ENCODE data around the gene ZFP36L2.

DNA sequence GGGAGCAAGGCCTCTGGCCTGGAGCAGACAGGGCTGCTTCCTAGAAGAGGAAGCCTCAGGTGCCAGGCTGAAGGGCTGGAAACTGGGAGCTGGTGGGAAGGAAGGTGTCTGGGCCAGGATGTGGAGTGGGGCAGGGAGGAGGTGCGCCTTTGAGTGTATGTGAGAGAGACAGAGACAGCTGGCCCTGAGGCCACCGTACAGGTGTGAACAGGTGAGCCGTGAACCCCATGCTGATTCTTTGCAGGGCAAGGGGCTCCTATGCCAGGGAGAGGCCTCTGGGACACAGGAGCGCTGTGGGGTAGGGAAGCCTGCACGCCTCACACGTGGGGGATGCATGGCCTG, 16.3 kb downstream of the ZFP36L2 start:
- TF ChIP-seq POLR2AphosphoS5 (IDR thresholded peaks at IDR 0.05; ENCODE audit: insufficient read depth, low read depth, low read length) (no peak), JUN (IDR thresholded peaks at IDR 0.05; ENCODE audit: borderline replicate concordance, insufficient read depth, insufficient read length, low read depth) (no peak), POLR2A (IDR thresholded peaks at IDR 0.05; ENCODE audit: low read depth, low read length) (no peak), EZH2 (IDR thresholded peaks at IDR 0.05; ENCODE audit: borderline replicate concordance, low read depth, low read length, severe bottlenecking) (no peak), GATA2 (IDR thresholded peaks at IDR 0.05; ENCODE audit: insufficient read depth, insufficient read length, low read depth, low read length) (no peak), MYC (IDR thresholded peaks at IDR 0.05; ENCODE audit: low read depth, low read length) (no peak), FOS (IDR thresholded peaks at IDR 0.05; ENCODE audit: borderline replicate concordance, insufficient read depth, low read length) (no peak)
- TF ChIP-seq, protein P1, sequence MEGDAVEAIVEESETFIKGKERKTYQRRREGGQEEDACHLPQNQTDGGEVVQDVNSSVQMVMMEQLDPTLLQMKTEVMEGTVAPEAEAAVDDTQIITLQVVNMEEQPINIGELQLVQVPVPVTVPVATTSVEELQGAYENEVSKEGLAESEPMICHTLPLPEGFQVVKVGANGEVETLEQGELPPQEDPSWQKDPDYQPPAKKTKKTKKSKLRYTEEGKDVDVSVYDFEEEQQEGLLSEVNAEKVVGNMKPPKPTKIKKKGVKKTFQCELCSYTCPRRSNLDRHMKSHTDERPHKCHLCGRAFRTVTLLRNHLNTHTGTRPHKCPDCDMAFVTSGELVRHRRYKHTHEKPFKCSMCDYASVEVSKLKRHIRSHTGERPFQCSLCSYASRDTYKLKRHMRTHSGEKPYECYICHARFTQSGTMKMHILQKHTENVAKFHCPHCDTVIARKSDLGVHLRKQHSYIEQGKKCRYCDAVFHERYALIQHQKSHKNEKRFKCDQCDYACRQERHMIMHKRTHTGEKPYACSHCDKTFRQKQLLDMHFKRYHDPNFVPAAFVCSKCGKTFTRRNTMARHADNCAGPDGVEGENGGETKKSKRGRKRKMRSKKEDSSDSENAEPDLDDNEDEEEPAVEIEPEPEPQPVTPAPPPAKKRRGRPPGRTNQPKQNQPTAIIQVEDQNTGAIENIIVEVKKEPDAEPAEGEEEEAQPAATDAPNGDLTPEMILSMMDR (IDR thresholded peaks at IDR 0.05; ENCODE audit: extremely low read depth in 1 of 2, insufficient read depth in 1 of 2, low read depth in 1 of 2, low read length in 2 of 2), result no peak
- TF ChIP-seq, protein P2, sequence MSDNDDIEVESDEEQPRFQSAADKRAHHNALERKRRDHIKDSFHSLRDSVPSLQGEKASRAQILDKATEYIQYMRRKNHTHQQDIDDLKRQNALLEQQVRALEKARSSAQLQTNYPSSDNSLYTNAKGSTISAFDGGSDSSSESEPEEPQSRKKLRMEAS (IDR thresholded peaks at IDR 0.05; ENCODE audit: insufficient read depth, insufficient read length), result no peak
